GM21825 (cell line): ENCODE data around the gene RARA.
"Not testable (repeated sequence)": the region's sequence is repeated elsewhere in the genome, so short reads cannot be mapped to it uniquely, and the experiment has no call there.

Source experiments
- ATAC-seq: cut with Tn5 transposase; IDR thresholded peaks from one replicate; pipeline ENCODE4 v1.9.1; 2021; ENCODE audit warnings: mild to moderate bottlenecking, moderate library complexity; ENCODE audit not compliant: unreplicated experiment

RARA gene

DNA sequence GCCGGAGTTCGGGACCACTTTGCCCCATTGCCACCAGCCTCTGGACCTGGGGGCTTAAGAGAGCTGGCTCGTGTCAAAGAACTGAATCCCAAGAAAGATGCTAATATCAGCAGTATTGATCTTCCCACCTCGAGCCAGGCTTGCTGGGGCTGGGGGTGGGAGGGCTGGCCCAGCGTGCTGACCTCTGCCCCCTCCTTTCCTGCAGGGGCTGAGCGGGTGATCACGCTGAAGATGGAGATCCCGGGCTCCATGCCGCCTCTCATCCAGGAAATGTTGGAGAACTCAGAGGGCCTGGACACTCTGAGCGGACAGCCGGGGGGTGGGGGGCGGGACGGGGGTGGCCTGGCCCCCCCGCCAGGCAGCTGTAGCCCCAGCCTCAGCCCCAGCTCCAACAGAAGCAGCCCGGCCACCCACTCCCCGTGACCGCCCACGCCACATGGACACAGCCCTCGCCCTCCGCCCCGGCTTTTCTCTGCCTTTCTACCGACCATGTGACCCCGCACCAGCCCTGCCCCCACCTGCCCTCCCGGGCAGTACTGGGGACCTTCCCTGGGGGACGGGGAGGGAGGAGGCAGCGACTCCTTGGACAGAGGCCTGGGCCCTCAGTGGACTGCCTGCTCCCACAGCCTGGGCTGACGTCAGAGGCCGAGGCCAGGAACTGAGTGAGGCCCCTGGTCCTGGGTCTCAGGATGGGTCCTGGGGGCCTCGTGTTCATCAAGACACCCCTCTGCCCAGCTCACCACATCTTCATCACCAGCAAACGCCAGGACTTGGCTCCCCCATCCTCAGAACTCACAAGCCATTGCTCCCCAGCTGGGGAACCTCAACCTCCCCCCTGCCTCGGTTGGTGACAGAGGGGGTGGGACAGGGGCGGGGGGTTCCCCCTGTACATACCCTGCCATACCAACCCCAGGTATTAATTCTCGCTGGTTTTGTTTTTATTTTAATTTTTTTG, 47.1 kb downstream of the RARA start:
- no peak for ATAC-seq

DNA sequence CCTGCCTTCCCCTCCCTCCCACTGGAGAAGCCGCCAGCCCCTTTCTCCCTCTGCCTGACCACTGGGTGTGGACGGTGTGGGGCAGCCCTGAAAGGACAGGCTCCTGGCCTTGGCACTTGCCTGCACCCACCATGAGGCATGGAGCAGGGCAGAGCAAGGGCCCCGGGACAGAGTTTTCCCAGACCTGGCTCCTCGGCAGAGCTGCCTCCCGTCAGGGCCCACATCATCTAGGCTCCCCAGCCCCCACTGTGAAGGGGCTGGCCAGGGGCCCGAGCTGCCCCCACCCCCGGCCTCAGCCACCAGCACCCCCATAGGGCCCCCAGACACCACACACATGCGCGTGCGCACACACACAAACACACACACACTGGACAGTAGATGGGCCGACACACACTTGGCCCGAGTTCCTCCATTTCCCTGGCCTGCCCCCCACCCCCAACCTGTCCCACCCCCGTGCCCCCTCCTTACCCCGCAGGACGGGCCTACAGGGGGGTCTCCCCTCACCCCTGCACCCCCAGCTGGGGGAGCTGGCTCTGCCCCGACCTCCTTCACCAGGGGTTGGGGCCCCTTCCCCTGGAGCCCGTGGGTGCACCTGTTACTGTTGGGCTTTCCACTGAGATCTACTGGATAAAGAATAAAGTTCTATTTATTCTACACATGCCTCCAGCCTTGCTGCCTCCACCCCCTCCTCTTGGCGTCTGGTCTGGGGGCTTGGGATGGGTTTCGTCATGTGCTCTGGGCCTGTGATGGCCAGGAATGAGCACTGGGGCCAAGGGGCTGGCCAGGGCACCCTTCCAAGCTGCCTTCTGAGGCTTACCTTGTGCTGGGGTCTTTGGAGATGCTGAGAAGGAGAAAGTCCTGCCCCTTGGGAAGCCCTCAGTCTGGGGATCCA, 48.3 kb downstream of the RARA start:
- ATAC-seq: no peak

DNA sequence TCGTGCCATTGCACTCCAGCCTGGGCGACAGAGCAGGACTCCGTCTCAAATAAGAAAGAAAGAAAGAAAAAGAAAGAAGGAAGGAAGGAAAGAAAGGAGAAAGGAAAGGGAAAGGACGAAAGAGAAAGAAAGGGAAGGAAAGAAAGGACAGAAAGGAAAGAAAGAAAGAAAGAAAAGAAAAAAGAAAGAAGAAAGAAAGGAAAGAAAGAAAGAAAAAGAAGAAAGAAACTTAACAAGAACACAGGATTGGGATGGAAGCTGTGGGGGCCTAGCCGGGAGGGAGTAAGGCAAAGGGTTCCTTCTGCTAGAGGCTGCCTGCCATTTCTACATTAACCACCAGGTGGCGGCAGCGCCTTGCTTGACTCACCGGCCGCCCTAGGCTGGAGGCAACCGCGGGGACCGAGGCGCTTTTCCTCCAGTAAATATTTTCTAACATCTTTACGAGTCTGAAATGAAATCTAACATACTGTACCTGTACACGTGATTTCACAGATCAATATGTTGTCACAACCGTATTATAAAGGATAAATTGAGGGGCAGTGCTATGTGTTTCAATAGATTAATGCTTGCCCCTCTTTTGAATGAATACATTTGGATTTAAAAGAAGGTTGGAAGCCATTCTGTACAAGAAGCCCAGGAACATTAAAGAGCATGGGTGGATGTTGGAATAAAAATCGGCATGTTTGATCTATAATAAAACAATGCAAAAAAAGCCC, 49.5 kb downstream of the RARA start:
- no peak for ATAC-seq

DNA sequence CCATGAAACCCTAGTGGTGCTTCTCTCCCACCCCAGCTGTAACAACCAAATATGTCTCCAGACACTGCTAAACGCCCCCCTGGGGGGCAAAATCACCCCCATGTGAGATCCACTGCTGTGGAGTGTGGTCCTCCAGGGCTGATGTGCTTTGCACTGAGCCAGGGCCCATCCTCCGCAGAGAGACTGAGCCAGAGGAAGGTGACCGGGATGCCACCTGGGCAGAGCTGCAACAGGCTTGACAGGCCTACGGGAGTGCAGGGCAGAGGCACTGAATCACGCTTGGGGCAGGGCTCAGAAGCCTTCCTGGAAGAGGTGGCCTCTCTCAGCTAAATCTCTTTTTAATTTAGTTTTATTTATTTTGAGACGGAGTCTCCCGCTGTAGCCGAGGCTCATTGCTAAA, 51.1 kb downstream of the RARA start:
- no peak for ATAC-seq

DNA sequence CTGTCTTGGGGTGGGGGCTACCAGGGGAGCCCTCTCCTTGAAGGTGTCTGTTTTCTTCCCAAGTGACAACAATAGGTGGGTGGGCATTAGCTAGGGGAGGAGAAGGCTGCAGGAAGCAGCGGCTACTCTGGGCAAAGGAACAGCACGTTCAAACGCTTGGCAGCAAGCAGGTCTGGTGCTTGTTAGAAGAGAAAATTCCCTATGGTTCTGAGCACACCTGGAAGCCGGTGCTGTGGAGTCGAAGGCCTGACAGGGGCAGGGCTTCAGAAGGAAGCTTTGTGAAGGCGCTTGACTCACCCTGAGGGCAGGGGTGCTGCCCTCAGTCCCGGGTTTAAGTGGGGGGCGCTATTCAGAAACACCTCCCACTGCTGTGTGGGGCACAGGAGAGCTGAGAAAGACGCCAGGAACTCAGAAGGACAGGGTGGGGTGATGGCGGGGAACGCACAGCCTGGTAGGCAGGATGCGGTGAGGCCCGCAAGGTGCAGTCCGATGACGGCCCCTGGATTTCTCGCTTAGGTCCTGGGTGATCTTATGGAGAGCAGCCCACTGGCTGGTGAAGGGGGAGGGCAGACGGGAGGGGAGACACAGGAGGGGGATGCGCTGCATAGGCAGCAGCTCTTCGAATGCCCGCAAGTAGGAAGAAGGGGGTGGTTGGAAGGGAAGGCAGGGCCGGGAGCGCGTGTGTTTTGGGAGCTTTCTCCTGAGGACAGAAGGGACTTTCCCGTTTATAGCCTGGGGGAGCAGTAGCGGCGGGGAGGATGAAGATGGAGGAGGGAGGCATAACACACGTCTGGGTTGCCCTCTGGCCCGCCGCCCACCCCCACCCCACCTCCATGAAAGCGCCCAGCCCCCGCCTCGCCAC, 52.3 kb downstream of the RARA start:
- ATAC-seq: no peak

DNA sequence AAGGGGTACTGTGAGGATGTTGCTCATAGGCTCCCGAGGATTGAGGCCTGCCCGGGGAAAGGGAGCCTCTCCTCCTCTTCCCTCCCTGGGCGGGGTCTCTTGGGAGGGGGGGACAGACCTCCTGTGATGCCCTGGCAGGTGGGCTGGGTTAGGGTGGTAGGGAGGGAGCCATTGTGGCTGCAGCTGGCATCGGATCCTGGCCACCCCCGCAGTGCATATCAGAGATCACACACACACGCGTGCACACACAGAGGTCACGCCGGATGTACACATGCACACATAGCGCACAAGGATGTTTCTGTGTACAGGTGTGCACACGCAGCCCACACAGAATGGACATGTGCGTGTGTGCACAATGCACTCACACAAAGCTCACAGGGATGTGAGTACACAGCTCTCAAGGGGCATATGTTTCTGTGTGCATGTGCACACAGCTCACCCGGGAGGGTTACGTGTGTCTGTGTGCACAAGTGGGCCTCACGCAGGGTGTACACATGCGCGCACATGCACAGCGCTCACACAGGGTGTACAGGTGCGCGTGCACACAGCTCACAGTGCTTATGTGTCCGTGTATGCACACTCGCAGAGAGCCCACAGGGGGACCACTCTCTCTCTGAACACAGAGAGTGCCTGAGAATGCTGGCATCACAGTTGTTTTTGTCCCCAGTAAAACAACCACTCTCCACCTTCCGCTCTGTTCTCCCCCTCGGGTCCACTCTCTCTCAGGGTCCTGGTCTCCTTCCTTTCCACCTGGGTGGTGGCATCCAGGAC, 53.1 kb downstream of the RARA start:
- ATAC-seq: peak; percentile 6

DNA sequence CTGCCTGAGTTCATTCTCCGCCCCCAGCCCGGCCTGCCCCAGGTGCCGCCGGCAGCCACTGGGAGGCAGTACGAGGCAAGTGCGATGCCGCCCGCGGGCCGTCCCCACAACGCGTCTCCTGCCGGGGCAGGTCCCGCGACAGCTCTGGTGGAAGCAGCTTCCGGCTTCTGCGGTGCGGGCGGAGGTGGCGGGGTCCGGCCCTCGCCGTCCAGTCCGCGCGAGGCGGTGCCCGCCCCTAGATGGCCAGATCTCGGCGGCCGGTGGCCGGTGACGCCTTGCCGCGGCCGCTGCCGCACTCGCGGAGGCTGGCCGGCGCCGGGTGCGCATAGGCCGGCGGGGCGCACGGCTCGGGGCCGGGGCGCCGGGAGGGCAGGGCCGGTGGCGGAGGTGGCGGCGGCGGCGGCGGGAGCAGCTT, 53.7 kb downstream of the RARA start:
- peak; percentile 55 for ATAC-seq

DNA sequence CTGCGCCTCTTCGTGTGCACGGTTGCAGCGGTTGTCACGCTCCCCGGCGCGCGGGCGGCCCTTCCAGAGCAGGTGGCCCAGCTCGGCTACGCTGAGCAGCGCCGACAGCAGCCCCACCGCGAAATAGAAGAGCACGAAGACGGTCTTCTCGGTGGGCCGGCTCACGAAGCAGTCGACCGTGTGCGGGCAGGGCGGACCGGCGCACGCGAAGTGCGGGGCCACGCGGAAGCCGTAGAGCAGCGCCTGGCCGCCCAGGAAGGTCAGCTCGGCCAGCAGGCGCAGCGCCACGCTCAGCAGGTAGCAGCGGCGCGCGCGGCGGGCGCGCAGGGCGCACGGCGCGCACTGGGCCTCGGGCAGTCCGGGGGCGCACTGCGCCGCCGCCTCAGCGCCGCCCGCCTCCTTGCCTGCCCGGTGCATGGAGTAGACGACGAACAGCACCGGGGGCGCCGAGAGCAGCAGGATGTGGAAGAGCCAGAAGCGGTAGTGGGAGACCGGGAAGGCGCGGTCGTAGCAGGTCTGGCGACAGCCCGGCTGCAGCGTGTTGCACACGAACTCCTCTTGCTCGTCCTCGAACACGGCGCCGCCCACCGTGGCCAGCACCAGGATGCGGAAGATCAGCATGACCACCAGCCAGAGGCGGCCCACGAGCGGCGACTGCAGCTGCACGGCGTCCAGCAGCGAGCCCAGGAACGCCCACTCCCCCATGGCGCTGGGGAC, 54.3 kb downstream of the RARA start:
- ATAC-seq: no peak

DNA sequence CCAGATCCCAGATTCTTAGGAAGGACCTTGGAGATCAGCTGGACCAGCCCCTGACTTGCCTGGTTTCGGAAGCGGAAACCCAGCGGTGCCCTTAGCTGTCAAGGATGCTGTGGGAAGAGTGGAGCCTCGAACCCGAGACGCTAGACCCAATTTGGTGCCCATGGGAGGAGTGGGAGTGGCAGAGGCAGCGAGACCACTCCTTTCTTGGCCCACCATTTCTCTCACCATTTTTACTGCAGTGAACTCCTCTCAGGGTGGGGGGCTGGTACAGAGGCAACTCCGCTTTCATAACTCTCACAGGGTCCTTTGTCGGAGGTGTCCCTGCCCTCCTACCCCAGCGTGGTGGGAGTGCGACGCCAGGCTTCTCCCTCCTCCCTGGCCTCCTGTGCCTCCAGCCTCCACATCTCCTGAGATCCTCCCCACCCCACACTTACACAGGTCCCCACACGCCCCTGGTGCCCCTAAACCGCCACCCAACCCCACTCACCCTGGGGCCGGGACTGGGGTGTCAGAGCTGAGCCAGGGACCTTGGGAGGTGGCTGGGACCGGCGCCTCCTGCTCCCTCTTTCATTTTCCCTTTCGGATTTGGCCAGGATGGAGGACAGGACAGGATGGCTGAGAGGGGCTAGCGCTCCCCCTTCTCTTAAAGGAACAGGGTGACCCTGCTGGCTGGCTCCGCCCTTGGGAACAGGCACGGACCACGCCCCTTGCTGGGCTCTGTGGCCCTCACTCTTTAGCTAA, 55.3 kb downstream of the RARA start, which contains the start of gene GJD3:
Gene GJD3, minus strand, starts transcription at position 617 of the 741 bp plus-strand sequence. CDS start 922 bp downstream, outside the sequence.
- no peak for ATAC-seq

DNA sequence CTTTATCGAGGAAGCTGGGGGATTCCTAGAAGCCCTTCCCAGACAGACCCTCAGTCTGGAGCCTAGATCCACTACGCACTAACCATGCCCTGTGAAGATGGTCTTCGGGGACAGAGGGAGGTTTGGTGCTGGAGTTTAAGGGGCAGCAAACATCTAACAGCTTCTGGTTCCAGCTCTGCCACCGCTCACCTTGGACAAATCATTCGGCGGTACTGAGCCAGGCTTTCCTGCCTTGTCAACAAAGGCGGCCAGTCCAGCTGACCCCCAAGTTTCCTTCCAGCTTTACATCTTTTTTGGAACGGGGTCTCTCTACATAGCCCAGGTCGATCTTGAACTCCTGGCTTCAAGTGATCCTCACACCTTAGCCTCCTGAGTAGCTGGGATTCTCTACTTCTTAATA, 55.9 kb downstream of the RARA start:
- no peak for ATAC-seq

DNA sequence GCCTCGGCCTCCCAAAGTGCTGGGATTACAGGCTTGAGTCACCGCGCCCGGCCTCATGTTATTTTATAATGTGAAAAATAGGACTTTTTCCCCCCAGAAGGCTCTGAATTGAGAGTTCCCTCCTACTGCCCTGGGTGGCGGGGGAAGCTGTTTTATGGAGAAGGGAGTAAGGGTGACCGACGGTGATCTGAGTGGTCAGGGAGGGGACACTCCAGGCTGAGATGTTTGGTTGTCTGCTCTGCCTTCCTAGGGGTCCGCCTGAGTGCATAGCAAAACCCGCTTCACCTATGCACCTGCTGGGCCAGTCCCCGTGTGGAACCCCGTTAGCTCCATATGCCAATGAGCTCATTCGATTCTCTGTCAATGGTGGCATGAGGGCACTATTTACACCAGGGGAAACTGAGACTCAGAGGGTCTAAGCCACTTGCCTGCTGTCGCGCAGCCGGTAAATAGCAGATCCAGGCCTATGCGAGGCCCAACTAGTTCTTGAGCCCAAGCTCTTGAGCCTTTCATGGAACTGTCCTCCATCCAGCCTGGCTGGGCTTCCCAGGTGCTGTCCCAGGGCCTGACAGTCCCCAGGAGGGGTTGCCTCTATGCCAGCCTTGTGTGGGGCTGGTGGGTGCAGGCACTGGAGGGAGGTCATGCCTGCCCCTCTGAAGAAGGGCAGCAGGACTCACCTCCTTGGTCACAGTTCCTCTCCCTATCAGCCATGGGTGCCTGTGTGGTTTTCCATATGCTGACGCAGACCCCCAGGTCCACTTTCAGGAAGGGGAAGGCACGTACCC, 57.3 kb downstream of the RARA start:
- ATAC-seq: no peak

DNA sequence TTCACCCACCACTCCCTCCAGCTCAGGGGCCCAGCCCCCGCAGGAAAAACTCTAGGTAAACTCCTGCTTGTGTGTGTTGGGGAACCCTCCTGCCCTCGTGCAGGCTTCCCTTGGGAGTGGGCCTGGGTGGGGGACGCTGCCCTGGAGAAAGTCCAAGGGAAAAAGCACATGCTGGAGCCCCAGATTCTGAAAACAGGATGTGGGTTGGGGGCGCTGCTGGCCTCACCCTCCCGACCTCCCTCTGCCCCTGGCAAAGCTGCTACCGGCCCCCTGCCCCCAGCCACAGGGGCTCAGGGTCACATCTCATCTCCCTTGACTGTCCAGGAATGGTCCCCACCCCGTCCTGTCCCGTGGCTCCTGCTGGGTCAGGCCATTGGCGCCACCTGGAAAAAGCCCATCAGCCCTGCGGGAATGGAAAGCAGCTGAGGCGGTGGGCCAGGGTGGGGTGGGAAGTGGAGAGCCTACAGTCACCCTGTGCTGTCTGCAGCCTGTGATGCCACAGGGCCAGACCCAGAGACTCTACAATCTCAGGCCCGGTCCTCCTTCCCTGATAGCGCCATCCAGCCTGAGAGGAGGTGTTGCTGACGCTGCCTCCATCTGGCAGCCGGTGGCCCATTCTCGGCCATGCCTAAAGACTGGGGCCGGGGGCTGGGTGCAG, 58.0 kb downstream of the RARA start:
- no peak for ATAC-seq

DNA sequence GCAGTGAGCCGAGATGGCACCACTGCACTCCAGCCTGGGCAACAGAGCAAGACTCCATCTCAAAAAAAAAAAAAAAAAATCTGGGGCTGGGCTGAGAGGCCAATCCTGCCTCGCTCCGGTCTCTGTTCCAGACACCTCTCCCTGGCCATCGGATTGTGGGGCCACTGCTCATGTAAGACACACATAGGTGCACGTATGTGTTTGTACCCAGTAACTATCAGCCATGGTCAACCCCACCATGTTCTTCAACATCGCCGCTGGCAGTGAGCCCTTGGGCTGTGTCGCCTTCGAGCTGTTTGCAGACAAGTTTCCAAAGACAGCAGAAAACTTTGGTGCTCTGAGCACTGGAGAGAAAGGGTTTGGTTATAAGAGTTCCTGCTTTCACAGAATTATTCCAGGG, 58.7 kb downstream of the RARA start:
- not testable (repeated sequence) for ATAC-seq

DNA sequence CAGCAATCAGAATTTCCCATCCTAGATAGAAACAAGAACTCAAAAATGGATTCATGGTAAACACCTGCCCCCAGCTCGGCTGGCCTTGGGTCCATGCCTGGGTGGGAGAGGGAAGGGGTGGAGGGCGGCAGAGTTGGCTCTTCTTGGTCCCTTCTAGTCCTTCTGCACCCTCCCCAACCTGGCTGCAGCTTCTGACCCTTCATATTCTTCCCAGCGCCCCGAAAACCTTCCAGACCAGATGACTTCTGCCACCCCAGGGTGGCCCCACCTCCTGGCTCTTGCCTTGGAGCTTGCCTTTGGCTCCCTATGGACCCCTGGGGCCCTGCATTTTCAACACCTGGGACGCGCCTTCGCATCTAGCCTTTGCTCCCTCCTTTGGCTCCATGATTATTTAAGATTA, 60.9 kb downstream of the RARA start:
- no peak for ATAC-seq

DNA sequence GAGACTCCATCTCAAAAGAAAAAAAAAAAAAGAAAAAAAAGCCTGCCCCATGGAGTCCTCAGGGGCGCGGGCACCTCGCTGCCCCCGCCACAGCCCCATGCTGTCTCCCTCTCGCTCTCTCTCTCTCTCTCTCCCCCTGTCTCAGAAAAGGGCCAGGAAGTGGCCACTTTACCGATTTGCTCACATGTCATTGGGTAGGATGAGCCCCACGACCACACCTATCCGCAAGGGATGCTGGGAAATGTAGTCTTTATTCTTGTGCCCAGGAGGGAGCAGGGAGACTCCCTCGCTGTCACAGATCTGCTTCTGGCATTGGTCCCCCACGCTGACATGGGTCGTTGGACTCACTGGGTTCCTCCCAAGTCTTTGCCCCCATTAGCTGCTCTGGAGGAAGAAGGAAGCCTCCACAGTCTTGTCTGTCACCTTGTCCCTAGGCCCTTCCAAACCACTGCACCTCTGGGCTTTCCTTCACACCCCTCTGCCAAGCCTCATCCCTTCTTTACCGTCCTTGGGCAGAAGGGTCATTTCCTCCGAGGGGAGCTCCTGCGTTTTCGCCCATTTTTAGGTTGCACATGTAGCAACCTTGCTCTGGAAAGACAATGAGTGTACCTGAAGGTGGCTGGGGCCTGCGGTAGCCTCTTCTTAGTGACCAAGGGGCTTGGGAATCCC, 62.4 kb downstream of the RARA start:
- no peak for ATAC-seq

DNA sequence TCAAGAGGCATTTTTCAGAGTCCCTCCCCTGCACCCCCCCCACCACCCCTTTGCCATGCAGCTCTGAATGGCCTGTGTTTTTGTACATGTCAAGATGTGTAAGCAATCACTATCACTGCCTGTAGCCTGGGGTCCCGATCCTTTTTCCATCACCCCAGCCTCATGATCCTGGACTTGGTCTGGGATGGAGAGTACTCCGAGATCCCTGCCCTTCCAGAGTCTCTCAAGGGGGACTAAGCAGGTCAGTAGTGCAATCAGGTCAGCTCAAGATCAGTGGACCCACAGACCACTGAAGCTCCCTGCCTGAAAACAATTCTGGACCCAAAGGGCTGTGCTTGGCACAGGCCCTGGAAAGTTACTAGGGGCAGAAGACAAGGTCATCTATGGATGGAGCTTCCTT, 63.1 kb downstream of the RARA start:
- no peak for ATAC-seq
